GM21526 (cell line): Measurements from ENCODE around the gene LRRFIP1.
"Not testable (repeated sequence)": the region's sequence is repeated elsewhere in the genome, so short reads cannot be mapped to it uniquely, and the experiment has no call there.

Source experiments
- ATAC-seq: cut with Tn5 transposase; IDR thresholded peaks from one replicate; pipeline ENCODE4 v1.9.1; 2021; ENCODE audit warnings: moderate library complexity; ENCODE audit not compliant: unreplicated experiment, low FRiP score

Gene LRRFIP1

GRCh38 chr2:237660381-237660900, 33.1 kb downstream of the LRRFIP1 start:
- no peak for ATAC-seq

- ATAC-seq = no peak
These were observed 33.9 kb downstream of the LRRFIP1 start for GRCh38 chr2:237661270-237661669.

- no peak for ATAC-seq
These were observed 34.5 kb downstream of the LRRFIP1 start for GRCh38 chr2:237661799-237662328.

- ATAC-seq = no peak
These were observed 35.3 kb downstream of the LRRFIP1 start for GRCh38 chr2:237662671-237663093.

- no peak for ATAC-seq
These were observed 36.2 kb downstream of the LRRFIP1 start for GRCh38 chr2:237663517-237664110.

- ATAC-seq = no peak
These were observed 36.8 kb downstream of the LRRFIP1 start for GRCh38 chr2:237664151-237664550.

- ATAC-seq = no peak
These were observed 38.3 kb downstream of the LRRFIP1 start for GRCh38 chr2:237665713-237666143.

- ATAC-seq = no peak
These were observed 39.2 kb downstream of the LRRFIP1 start for GRCh38 chr2:237666606-237667005.

- ATAC-seq = not testable (repeated sequence)
These were observed 39.7 kb downstream of the LRRFIP1 start for GRCh38 chr2:237667050-237667576.

- no peak for ATAC-seq
These were observed 40.5 kb downstream of the LRRFIP1 start for GRCh38 chr2:237667893-237668292.

GRCh38 chr2:237668440-237668839, 41.1 kb downstream of the LRRFIP1 start:
- no peak for ATAC-seq

- no peak for ATAC-seq
These were observed 41.9 kb downstream of the LRRFIP1 start for GRCh38 chr2:237669283-237669627.

GRCh38 chr2:237669628-237670392, 42.4 kb downstream of the LRRFIP1 start:
- ATAC-seq = no peak

- no peak for ATAC-seq
These were observed 43.3 kb downstream of the LRRFIP1 start for GRCh38 chr2:237670641-237671040.

GRCh38 chr2:237671466-237672138, 44.2 kb downstream of the LRRFIP1 start:
- no peak for ATAC-seq

GRCh38 chr2:237672731-237673129, 45.3 kb downstream of the LRRFIP1 start:
- no peak for ATAC-seq

- no peak for ATAC-seq
These were observed 46.0 kb downstream of the LRRFIP1 start for GRCh38 chr2:237673130-237674001.

- peak; percentile 86 for ATAC-seq
These were observed 47.4 kb downstream of the LRRFIP1 start for GRCh38 chr2:237674731-237675276.

- ATAC-seq = no peak
These were observed 47.9 kb downstream of the LRRFIP1 start for GRCh38 chr2:237675316-237675715.
